CD4-positive, alpha-beta T cell treated with Interleukin-6 at 100 ng/mL for 8 hours (primary cell): ENCODE data around the gene ATF3.
"Not testable (repeated sequence)": the region's sequence is repeated elsewhere in the genome, so short reads cannot be mapped to it uniquely, and the experiment has no call there.

Experiments
- DNase-seq: peaks from one replicate; pipeline ENCODE4 v3.0.0-alpha.2; 2020; ENCODE audit warnings: mixed read lengths, low spot score

The ATF3 gene

DNA sequence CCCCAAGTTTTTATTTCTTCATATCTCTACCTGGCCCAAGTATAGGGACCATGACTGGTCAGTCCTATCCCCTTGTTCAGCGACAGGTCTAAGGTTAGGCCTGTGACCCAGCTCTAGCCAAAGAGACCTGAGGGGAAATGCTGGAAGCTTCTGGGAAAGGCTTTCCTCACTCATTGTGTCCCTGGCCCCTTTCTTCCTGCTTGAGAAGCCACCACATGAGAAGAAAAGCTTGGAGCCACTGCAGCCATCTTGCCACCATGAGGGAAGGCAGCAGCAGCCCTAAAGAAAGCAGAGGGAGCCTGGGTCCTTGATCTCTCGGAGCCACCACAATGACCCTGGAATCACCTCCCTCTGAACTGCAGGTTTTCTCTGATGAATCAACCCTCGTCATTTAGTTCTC, 43.4 kb downstream of the ATF3 start:
- no peak for DNase-seq

DNA sequence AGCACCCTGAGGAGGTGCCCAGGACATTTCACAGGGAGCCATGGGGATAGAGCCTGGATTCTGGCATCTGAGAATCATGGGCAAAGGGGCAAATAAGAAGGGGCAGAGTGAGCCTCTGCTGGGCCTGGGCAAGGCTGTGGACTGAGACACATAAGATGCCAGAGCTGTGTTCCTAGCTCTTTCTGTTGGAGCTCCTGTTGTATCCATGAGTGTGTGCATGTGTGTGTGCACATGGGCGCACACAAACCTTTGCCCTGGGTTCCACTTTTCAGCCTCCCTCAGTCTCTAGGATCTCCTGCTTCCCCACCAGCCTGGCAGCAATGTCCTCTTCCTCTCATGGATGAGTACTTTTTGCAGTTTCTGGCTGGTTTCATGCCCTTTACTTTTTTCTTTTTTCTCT, 44.0 kb downstream of the ATF3 start:
- DNase-seq = no peak

DNA sequence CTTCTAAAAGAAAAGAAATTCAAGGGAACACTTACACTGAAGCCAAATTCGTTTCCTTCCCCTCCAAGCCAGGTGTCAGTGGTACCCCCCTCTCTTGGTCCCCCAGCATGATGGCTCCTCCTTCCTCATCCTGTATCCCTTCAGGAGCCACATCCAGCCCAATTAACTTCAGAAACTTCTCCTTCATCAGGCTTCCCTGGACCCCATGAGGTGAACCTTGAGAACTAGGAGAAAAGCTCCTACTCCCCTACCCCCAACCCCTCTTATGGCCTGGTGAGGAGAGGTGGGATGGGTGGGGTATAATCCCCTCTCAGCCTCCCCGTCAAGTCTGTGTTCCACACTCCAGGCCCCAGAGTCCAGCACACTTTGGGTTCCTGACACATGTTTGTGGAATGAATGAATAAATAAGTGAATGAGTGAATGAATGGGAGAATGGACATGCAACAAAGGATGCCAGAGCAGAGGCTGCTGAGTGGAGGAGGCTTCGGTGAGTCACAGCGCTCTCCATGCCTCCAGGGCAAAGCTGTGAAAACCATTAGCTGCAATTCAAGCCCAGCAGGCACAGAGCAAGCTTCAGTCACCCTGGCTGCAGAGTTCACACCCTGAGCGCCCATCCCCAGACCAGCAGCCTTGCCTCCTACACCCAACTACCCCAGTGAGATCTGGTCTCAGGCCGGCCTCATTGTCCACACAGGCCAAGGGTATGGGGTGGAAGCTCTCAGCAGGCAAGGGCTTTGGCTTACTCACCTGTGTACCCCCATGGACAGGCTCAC, 47.3 kb downstream of the ATF3 start:
- no peak for DNase-seq

DNA sequence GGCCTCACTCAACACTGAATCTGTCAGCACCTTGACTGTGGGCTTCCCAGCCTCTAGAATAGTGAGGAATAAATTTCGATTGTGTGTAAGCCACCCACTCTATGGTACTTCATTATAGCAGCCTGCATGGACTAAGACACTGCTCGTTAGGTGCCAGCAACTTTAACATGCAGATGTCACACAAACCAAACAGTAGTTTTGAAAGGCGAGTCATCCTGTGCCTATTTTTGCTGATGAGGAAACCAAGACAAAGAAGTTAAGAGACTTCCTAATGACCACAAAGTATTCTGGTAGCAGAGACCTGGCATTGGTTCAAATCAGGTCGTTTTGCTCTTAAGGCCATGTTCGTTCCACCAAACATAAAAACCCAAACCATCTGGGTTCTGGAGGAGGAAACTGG, 48.2 kb downstream of the ATF3 start:
- no peak for DNase-seq

DNA sequence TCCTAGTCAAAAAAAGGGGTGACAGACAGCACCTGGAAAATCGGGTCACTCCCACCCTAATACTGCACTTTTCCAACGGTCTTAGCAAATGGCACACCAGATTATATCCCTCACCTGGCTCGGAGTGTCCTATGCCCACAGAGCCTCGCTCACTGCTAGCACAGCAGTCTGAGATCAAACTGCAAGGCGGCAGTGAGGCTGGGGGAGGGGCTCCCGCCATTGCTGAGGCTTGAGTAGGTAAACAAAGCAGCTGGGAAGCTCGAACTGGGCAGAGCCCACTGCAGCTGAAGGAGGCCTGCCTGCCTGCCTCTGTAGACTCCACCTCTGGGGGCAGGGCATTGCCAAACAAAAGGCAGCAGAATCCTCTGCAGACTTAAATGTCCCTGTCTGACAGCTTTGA, 49.7 kb downstream of the ATF3 start:
- not testable (repeated sequence) for DNase-seq

DNA sequence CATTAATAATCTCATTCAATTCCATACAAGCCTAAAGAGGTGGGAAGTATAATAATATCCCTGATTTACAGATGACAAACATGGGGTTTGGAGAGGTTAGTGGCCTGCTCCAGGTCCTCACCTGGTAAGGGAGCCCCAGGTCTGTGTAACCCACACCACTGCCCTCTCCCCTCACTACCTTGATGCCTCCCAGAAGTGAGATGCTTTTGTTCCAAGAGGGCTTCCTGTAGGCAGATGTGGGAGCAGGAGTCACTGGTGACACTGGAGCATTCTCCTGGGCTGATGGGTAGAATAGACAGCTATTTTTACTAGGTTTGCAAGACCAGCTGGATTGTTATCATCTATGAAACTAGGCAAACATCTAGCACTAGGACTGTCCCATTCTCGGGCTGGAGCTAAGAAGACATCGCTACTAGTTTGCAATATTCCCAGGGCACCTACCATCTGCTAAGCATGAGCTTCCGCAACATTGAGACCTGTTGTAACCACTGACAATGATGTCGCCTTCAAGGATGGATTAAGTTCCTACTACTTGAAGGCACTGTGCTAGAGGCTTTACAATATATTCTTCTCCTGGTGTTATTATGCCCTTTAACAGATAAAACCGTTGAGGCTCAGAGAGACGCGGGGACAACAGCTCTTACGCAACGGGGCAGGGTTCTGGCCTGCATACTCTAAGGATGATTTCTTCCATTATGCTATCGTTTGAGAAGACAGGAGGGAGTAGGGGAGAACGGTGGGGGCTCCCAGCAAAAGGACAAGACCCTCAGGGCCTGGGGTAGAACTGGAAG, 56.0 kb downstream of the ATF3 start:
- DNase-seq = no peak

DNA sequence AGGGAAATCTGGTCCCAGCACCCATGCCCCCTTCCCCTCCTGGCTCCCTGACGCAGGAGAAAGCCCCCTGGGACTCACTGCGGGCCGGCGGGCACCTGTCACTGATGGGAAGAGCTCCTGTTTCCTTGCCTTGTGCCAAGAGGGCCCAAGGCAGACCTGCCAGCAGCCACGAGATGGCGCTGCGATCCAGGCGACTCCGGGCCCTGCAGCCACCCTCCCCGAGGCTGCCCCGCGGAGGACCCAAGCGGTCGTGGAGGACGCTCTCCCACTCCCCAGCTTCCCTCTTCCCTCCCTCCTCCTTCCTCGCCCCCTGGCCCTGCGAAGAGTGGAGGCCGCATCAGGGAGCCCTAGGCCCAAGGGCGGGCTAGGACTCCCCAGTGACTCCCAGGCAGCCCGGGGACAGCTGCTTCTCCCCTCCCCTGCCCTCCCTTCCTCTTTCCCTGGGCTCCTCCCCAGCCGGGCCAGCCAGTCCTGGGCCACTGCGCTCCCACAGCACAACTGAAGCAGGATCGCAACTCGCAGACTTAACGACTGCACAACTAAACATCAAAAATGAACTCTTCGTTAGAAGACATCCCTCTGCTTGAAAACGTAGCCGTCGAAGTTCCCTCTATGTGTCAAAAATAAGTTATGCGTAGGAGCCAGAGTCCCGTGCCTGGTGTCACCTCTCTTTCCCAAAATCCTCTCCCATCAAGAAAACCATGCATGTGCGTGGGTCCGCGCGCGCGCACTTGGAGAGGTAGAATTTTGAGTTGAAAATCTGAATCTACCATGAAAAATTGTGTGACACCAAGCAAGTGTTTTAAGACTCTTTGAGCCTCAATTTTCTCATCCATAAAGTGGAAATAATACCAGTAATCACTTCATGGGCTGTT, 56.9 kb downstream of the ATF3 start:
- DNase-seq = peak; percentile 72

DNA sequence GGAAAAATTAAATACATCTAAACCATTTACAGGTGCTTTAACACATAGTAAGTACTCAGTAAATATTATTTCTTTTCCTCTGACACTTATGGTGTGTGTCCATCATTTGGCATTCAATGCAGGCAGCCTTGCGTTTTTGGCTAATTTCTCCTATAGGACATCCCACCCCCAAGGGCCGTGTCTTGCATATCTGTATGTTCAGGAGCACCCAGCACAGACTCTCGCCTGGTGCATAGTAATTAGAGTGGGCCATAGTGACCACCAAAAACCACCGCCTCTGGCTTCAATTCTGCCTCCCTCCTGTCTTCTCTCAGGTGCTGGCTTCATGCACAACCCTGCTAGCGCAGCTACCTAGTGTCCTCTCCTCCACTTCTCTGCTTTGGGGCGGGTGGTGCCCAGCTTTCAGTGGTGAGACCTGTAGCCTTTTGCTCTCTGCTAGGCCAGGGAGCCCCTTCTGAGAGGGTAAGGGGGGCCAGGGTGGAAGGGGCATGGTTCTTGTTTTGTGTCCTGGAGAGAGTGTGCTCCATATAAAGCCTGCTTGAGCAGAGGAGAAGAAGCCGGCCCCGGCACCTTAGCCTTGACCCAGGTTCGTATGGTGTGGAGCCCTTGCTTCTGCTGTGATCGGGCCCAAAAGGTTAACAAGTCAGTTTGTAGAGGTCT, 57.7 kb downstream of the ATF3 start:
- no peak for DNase-seq

DNA sequence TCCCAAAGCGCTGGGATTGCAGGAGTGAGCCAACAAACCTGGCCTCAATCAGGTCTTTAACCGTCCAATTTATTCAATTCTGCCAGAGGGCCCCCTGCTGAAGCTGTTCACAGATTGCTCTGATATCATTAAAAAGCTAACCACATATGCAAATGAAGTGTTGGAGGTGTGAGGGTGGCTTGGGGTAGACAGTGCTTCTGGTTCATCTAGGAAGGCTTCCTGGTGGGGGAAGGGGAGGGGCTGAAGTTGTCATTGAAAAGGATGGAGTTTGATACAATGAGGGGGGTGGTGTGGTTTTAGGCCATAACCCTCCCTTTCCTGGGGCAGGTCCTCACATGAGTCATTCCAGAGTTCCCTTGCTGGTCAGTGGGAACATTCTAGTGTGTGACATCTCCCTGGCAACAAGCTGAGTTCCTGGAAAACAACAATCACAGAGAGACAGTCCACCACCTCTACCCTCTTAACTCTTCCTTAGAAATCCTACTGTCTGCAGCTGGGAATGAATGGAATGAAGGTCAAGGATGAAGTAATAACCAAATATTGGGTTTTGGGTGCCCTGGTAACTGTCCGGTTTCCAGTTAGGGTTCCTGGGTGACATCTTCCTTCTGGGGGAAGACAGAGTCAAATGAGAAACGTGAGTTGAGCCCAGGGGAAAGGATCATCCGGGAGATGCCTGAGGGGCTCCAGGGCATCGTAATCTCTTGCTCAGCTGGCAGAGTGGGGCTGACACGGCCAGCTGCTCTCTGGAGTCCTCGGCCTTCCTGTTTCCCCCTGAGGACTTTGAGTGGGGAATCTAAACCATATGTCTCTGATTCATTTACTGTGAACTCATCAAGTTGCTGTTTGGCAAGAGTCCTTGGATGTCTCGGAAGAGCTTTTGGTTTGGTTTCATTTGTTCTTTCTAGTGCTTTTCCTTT, 58.9 kb downstream of the ATF3 start:
- no peak for DNase-seq

DNA sequence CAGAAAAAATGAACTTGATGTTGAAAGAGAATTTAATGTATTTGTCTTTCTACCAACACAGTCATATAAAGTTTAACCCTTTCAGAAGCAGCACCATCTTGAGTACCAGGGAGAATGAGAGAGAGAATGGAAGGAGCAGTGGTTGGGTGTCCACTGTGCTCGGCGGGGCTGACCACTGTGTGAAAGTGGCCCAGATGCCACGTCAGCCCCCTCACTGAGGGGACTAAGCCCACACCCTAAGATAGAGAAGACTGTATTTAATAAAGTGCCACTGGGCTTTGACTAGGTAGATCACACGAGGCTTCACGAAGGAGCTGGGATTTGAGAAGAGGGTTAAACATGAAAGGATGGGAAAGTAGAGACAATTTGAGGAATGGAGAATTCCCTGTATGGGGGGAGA, 59.9 kb downstream of the ATF3 start:
- no peak for DNase-seq

DNA sequence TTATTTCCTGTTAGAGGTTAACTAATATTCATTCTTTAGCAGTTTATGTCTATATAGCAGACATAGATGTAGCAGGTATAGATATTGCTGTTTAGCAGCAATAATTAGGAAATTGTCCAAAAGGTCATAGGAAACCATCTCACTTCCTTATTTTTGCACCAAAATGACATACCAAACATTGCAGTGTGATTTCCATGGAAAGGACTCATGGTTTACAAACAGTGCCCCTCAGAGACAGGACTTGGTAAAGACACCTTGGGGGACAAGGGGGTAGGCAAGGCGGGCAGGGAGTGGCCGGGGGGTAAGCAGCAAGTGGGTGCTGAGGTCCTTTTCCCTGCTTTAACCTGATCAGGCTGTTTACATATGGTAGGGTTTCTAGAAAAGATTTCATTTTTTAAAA, 60.5 kb downstream of the ATF3 start:
- DNase-seq = no peak

DNA sequence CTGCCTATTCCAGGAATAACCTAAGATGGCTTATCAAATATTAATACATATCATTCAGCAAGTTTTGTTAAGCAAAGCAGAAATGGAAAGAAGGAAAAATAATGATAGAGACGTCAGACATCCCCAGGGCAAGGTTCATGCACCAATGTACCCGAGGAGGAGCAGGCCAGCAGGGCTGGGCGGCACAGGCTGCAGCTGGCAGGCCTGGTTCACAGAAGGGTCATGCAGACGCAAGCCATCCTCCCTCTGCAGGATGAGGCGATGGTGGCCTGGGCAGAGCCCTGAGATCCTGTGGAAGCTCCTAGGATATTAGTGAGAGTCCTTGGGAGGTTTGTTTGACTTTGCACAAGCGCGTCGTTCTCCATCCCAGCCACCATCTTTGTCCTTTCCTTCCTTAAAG, 61.0 kb downstream of the ATF3 start:
- DNase-seq = no peak

DNA sequence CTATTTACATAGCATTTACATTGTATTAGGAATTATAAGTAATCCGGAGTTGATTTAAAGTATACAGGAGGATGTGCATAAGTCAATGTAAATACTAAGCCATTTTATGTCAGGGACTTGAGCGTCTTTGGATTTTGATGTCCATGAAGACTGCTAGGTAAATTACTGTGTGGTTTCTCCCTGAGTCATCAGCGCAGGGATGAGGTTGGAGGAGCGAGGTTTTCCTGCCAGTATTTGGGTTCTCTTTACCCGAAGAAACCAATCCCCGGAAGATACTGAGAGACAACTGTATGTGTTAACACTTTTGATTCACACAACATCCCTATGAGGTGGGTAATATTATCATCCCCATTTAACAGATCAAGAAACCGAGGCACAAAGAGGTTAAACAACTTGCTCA, 61.7 kb downstream of the ATF3 start:
- no peak for DNase-seq
